K562 (cell line): Measurements from ENCODE around the gene F13B. TPM values are rescaled to one million over a fixed set of nuclear protein-coding genes. Genes with fewer than 3 reads are reported as not detected.
A peak's percentile ranks its signal among the peaks of the same experiment; 100 is the strongest.

Experiments used
- C11orf30 ChIP-seq: fragments of 450-650 bp; IDR thresholded peaks from 2 replicates; pipeline ENCODE4 v1.6.1; 2016; ENCODE audit warnings: low read depth, mild to moderate bottlenecking
- NFE2 ChIP-seq: IDR thresholded peaks from 2 replicates; pipeline ENCODE4 v1.6.1; 2014; ENCODE audit warnings: antibody characterized with exemption, low read depth
- NFIC ChIP-seq: fragments of 450-650 bp; IDR thresholded peaks from 2 replicates; pipeline ENCODE4 v1.6.1; 2017; ENCODE audit warnings: mild to moderate bottlenecking, inconsistent platforms
- SMARCA4 ChIP-seq: fragments of 450-650 bp; IDR thresholded peaks from 2 replicates; pipeline ENCODE4 v1.6.1; 2016
- ZC3H4 ChIP-seq: sonication (generic); formaldehyde crosslinking; IDR thresholded peaks from 2 replicates; pipeline ENCODE4 v1.9.0; 2021; ENCODE audit warnings: missing genetic modification reagents, borderline replicate concordance
- ZKSCAN1 ChIP-seq: fragments of 150-350 bp; IDR thresholded peaks from 2 replicates; pipeline ENCODE4 v1.6.1; 2016; ENCODE audit warnings: low read depth, low read length
- ZNF311 ChIP-seq: fragments of 250-450 bp; sonication (Bioruptor Pico); IDR thresholded peaks from 2 replicates; pipeline ENCODE4 v1.4.0; 2020; ENCODE audit warnings: mild to moderate bottlenecking, moderate library complexity
- ZNF764 ChIP-seq: fragments of 250-450 bp; sonication (Bioruptor Pico); IDR thresholded peaks from 2 replicates; pipeline ENCODE4 v1.4.0; 2020; ENCODE audit warnings: low read depth, mild to moderate bottlenecking, moderate library complexity
- ZNF766 ChIP-seq: fragments of 200-800 bp; sonication (Bioruptor generic); conservative IDR thresholded peaks from 2 replicates; pipeline ENCODE4 v1.6.1; 2016; ENCODE audit warnings: missing genetic modification characterization, missing compliant biosample characterization
- polyA plus RNA-seq, 8 experiments: library from polyadenylated mRNA; depleted of rRNA in 4 of 8; stranded (reverse) in 5 of 8; unstranded in 3 of 8; fragments of >200 nt; fragmentation: Nextera tagmentation in 2 of 8; fragmentation: Illumina TruSeq in 1 of 8; extraction: Ambion mirVana in 2 of 8; extraction: Trizol in 1 of 8; gene quantifications; 2 replicates each; pipeline versions ENCODE4 v1.2.1 to v1.2.3, GENCODE V29; 2011 to 2014; ENCODE audit warnings: inconsistent platforms in 1 of 8, missing spikeins in 1 of 8
- total RNA-seq, 7 experiments: library from RNA; depleted of rRNA in 6 of 7; stranded (reverse); fragments of >200 nt in 6 of 7; fragmentation: Illumina TruSeq in 2 of 7; extraction: Trizol in 2 of 7; gene quantifications; 2 replicates each; pipeline versions ENCODE4 v1.2.1 to v1.2.3, GENCODE V29; 2011 to 2021; ENCODE audit warnings: low replicate concordance in 1 of 7
- TF ChIP-seq, protein P1 (sequence below), 3 experiments: fragments of 200-800 bp in 1 of 3; fragments of 250-450 bp in 1 of 3; fragments of 450-650 bp in 1 of 3; sonication (Bioruptor Pico) in 1 of 3; sonication (Bioruptor generic) in 1 of 3; formaldehyde crosslinking in 1 of 3; IDR thresholded peaks; 2 replicates each; pipeline versions ENCODE4 v1.6.1 to v1.8.0; 2016 to 2022; ENCODE audit warnings: mild to moderate bottlenecking in 2 of 3, missing genetic modification characterization in 2 of 3, missing compliant biosample characterization in 1 of 3, moderate library complexity in 1 of 3
- TF ChIP-seq, protein P2 (sequence below), 2 experiments: IDR thresholded peaks in 1 of 2; conservative IDR thresholded peaks in 1 of 2; 2 replicates each; pipeline ENCODE4 v1.6.1; 2016; ENCODE audit warnings: low read depth in 2 of 2, mild to moderate bottlenecking in 1 of 2, missing compliant biosample characterization in 1 of 2, missing genetic modification characterization in 1 of 2, moderate library complexity in 1 of 2
- TF ChIP-seq, protein P3 (sequence below): fragments of 450-650 bp; IDR thresholded peaks from 2 replicates; pipeline ENCODE4 v1.6.1; 2016; ENCODE audit warnings: missing biosample characterization, missing genetic modification characterization
- TF ChIP-seq, protein P4 (sequence below): fragments of 450-650 bp; IDR thresholded peaks from 2 replicates; pipeline ENCODE4 v1.6.1; 2017; ENCODE audit warnings: antibody characterized with exemption
- TF ChIP-seq, protein P5 (sequence below): fragments of 450-650 bp; conservative IDR thresholded peaks from 2 replicates; pipeline ENCODE4 v1.6.1; 2016; ENCODE audit warnings: missing genetic modification characterization, low read depth, mild to moderate bottlenecking, control low read depth, missing compliant biosample characterization

F13B gene
- total and polyA plus RNA-seq, 9 of the 15 experiments (the other 6 are each of a cell fraction or from before 2014, with no cell fraction given) = not detected

DNA sequence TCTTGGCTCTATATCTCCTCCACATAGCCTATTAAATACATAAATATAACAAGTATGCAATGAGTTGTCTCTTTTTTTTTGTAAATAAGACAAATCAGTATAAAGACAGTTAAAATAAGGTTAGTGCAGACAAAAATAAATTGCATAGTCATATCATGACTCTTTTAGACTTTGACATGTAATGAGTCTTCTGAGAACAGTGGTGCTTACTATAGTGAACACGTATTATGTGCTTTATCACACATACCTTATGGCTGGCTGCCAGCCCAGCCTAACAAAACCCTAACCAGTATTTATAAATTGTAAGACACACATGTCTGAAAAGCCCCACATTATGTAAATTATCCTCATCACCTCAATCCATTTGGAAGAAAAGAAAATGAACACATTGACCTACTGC is 29.1 kb upstream of the F13B start (continued):
- TF ChIP-seq, protein P1, sequence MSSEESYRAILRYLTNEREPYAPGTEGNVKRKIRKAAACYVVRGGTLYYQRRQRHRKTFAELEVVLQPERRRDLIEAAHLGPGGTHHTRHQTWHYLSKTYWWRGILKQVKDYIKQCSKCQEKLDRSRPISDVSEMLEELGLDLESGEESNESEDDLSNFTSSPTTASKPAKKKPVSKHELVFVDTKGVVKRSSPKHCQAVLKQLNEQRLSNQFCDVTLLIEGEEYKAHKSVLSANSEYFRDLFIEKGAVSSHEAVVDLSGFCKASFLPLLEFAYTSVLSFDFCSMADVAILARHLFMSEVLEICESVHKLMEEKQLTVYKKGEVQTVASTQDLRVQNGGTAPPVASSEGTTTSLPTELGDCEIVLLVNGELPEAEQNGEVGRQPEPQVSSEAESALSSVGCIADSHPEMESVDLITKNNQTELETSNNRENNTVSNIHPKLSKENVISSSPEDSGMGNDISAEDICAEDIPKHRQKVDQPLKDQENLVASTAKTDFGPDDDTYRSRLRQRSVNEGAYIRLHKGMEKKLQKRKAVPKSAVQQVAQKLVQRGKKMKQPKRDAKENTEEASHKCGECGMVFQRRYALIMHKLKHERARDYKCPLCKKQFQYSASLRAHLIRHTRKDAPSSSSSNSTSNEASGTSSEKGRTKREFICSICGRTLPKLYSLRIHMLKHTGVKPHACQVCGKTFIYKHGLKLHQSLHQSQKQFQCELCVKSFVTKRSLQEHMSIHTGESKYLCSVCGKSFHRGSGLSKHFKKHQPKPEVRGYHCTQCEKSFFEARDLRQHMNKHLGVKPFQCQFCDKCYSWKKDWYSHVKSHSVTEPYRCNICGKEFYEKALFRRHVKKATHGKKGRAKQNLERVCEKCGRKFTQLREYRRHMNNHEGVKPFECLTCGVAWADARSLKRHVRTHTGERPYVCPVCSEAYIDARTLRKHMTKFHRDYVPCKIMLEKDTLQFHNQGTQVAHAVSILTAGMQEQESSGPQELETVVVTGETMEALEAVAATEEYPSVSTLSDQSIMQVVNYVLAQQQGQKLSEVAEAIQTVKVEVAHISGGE (CRISPR knock-in tag; IDR thresholded peaks at IDR 0.05) = no peak
- peak; percentile 43; the same call in 1 of the 2 replicates for TF ChIP-seq SMARCA4
- TF ChIP-seq NFE2 = peak; percentile 34; the same call in 1 of the 2 replicates
- TF ChIP-seq, protein P2, sequence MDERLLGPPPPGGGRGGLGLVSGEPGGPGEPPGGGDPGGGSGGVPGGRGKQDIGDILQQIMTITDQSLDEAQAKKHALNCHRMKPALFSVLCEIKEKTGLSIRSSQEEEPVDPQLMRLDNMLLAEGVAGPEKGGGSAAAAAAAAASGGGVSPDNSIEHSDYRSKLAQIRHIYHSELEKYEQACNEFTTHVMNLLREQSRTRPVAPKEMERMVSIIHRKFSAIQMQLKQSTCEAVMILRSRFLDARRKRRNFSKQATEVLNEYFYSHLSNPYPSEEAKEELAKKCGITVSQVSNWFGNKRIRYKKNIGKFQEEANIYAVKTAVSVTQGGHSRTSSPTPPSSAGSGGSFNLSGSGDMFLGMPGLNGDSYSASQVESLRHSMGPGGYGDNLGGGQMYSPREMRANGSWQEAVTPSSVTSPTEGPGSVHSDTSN (CRISPR knock-in tag; IDR thresholded peaks at IDR 0.05; ENCODE audit: low read depth) = no peak
- TF ChIP-seq, protein P2 (tag; conservative IDR thresholded peaks at IDR 0.05; ENCODE audit: low read depth) = 0 out of 2 replicates have a peak, but pooled peaks have one; percentile 25
- no peak for TF ChIP-seq ZC3H4 (CRISPR knock-in tag)
- no peak for TF ChIP-seq ZNF311 (CRISPR knock-in tag)
- TF ChIP-seq ZNF764 (CRISPR knock-in tag) = no peak
- TF ChIP-seq, protein P3, sequence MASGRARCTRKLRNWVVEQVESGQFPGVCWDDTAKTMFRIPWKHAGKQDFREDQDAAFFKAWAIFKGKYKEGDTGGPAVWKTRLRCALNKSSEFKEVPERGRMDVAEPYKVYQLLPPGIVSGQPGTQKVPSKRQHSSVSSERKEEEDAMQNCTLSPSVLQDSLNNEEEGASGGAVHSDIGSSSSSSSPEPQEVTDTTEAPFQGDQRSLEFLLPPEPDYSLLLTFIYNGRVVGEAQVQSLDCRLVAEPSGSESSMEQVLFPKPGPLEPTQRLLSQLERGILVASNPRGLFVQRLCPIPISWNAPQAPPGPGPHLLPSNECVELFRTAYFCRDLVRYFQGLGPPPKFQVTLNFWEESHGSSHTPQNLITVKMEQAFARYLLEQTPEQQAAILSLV = no peak
- TF ChIP-seq C11orf30 = peak; percentile 62
- TF ChIP-seq ZNF766 (CRISPR knock-in tag) = no peak
- TF ChIP-seq, protein P4, sequence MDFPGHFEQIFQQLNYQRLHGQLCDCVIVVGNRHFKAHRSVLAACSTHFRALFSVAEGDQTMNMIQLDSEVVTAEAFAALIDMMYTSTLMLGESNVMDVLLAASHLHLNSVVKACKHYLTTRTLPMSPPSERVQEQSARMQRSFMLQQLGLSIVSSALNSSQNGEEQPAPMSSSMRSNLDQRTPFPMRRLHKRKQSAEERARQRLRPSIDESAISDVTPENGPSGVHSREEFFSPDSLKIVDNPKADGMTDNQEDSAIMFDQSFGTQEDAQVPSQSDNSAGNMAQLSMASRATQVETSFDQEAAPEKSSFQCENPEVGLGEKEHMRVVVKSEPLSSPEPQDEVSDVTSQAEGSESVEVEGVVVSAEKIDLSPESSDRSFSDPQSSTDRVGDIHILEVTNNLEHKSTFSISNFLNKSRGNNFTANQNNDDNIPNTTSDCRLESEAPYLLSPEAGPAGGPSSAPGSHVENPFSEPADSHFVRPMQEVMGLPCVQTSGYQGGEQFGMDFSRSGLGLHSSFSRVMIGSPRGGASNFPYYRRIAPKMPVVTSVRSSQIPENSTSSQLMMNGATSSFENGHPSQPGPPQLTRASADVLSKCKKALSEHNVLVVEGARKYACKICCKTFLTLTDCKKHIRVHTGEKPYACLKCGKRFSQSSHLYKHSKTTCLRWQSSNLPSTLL = no peak
- TF ChIP-seq ZKSCAN1 = no peak
- TF ChIP-seq NFIC = peak; percentile 87
- TF ChIP-seq, protein P5, sequence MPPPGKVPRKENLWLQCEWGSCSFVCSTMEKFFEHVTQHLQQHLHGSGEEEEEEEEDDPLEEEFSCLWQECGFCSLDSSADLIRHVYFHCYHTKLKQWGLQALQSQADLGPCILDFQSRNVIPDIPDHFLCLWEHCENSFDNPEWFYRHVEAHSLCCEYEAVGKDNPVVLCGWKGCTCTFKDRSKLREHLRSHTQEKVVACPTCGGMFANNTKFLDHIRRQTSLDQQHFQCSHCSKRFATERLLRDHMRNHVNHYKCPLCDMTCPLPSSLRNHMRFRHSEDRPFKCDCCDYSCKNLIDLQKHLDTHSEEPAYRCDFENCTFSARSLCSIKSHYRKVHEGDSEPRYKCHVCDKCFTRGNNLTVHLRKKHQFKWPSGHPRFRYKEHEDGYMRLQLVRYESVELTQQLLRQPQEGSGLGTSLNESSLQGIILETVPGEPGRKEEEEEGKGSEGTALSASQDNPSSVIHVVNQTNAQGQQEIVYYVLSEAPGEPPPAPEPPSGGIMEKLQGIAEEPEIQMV (tag) = no peak
